ENCODE results near the gene NDUFAF3. TPM values are rescaled to one million over a fixed set of nuclear protein-coding genes. Genes with fewer than 3 reads are reported as not detected.

NDUFAF3 gene
- total and polyA plus RNA-seq, 2 donors from 2014 or later = 106 to 190 TPM

DNA sequence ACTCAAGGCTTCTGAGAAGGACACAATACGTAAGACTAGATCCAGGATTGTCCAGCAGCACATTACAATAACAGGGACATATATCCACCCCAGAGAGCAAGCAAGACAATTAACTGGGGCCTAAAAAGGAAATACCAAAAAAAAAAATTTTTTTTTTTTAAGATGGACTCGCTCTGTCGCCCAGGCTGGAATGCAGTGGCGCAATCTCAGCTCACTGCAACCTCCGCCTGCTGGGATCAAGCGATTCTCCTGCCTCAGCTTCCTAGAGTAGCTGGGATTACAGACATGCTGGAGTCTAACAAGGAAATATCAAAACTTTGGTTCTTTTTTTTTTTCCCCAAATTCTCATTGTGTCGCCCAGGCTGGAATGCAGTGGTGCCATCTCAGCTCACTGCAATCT is 36.1 kb downstream of the NDUFAF3 start:
- TF ChIP-seq, protein P1, sequence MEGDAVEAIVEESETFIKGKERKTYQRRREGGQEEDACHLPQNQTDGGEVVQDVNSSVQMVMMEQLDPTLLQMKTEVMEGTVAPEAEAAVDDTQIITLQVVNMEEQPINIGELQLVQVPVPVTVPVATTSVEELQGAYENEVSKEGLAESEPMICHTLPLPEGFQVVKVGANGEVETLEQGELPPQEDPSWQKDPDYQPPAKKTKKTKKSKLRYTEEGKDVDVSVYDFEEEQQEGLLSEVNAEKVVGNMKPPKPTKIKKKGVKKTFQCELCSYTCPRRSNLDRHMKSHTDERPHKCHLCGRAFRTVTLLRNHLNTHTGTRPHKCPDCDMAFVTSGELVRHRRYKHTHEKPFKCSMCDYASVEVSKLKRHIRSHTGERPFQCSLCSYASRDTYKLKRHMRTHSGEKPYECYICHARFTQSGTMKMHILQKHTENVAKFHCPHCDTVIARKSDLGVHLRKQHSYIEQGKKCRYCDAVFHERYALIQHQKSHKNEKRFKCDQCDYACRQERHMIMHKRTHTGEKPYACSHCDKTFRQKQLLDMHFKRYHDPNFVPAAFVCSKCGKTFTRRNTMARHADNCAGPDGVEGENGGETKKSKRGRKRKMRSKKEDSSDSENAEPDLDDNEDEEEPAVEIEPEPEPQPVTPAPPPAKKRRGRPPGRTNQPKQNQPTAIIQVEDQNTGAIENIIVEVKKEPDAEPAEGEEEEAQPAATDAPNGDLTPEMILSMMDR (IDR thresholded peaks at IDR 0.05; ENCODE audit: borderline replicate concordance, extremely low read depth, insufficient read depth) = no peak
- H3K27ac ChIP-seq (ENCODE audit: low read depth in 2 of 2, low read length in 2 of 2) = no peak overlapping the region
- no peak overlapping the region for H3K9ac ChIP-seq (ENCODE audit: low read length in 3 of 3)
- no peak overlapping the region for H3K4me3 ChIP-seq (ENCODE audit: low read length in 3 of 3)
- H3K9me3 ChIP-seq (ENCODE audit: control insufficient read depth in 2 of 3, insufficient read depth in 1 of 3, low read length in 3 of 3) = no peaks in the 10 kb centered on the region
- no peaks in the 10 kb centered on the region for H3K27me3 ChIP-seq (ENCODE audit: control insufficient read depth, insufficient read depth, low read length)
- DNase-seq (no peak), FAIRE-seq (no peak)
- H3K36me3 ChIP-seq (ENCODE audit: control insufficient read depth in 2 of 3, insufficient read depth in 3 of 3, low read length in 3 of 3) = peaks cover 7 to 30% (median 20%) of the 10 kb centered on the region in 3 donors
- intact Hi-C loops (cut with DNase I) = no loop called here
- no peaks in the 10 kb centered on the region for H3K4me1 ChIP-seq (ENCODE audit: control insufficient read depth in 2 of 3, insufficient read depth in 2 of 3, low read depth in 1 of 3, low read length in 3 of 3)

Small RNAs within 50 kb of the gene (microRNA-seq; reads per million reads assigned to microRNA genes)
- gene MIR191 (8,414 reads per million, percentile 94 among the genes with 10 or more reads in this experiment), gene MIR425 (1,112 reads per million, percentile 80 among the genes with 10 or more reads in this experiment)

Other genes with a start within 250 kb of the NDUFAF3 start
- 49.9 TPM for gene PRKAR2A, start 174.2 kb upstream of the NDUFAF3 start, total RNA-seq
- gene PRKAR2A, start 174.2 kb upstream of the NDUFAF3 start, polyA plus RNA-seq (ENCODE audit: insufficient read depth, low read depth, low replicate concordance) = 10.4 TPM
- 9.9 TPM for gene SLC25A20, start 123.2 kb upstream of the NDUFAF3 start, total RNA-seq
- gene SLC25A20, start 123.2 kb upstream of the NDUFAF3 start, polyA plus RNA-seq (ENCODE audit: insufficient read depth, low read depth, low replicate concordance) = 59.2 TPM
- 75.7 TPM for gene ARIH2, start 103.3 kb upstream of the NDUFAF3 start, total RNA-seq
- gene ARIH2, start 103.3 kb upstream of the NDUFAF3 start, polyA plus RNA-seq (ENCODE audit: insufficient read depth, low read depth, low replicate concordance) = 30.4 TPM
- 63.7 TPM for gene P4HTM, start 31.9 kb upstream of the NDUFAF3 start, total RNA-seq
- 72.6 TPM for gene P4HTM, start 31.9 kb upstream of the NDUFAF3 start, polyA plus RNA-seq (ENCODE audit: insufficient read depth, low read depth, low replicate concordance)
- gene WDR6, start 14.7 kb upstream of the NDUFAF3 start, total RNA-seq = 158 TPM
- gene WDR6, start 14.7 kb upstream of the NDUFAF3 start, polyA plus RNA-seq (ENCODE audit: insufficient read depth, low read depth, low replicate concordance) = 105 TPM
- 46.8 TPM for gene DALRD3, start 3.5 kb upstream of the NDUFAF3 start, total RNA-seq
- gene DALRD3, start 3.5 kb upstream of the NDUFAF3 start, polyA plus RNA-seq (ENCODE audit: insufficient read depth, low read depth, low replicate concordance) = 41.6 TPM
- gene IMPDH2, start 7.3 kb downstream of the NDUFAF3 start, total RNA-seq = 132 TPM
- gene IMPDH2, start 7.3 kb downstream of the NDUFAF3 start, polyA plus RNA-seq (ENCODE audit: insufficient read depth, low read depth, low replicate concordance) = 99.9 TPM
- gene QRICH1, start 72.0 kb downstream of the NDUFAF3 start, total RNA-seq = 92.1 TPM
- 23.0 TPM for gene QRICH1, start 72.0 kb downstream of the NDUFAF3 start, polyA plus RNA-seq (ENCODE audit: insufficient read depth, low read depth, low replicate concordance)
- gene QARS1, start 82.6 kb downstream of the NDUFAF3 start, total RNA-seq = 231 TPM
- 209 TPM for gene QARS1, start 82.6 kb downstream of the NDUFAF3 start, polyA plus RNA-seq (ENCODE audit: insufficient read depth, low read depth, low replicate concordance)
- gene USP19, start 98.7 kb downstream of the NDUFAF3 start, total RNA-seq = 67.2 TPM
- gene USP19, start 98.7 kb downstream of the NDUFAF3 start, polyA plus RNA-seq (ENCODE audit: insufficient read depth, low read depth, low replicate concordance) = 29.3 TPM
- 444 TPM for gene LAMB2, start 110.9 kb downstream of the NDUFAF3 start, total RNA-seq
- gene LAMB2, start 110.9 kb downstream of the NDUFAF3 start, polyA plus RNA-seq (ENCODE audit: insufficient read depth, low read depth, low replicate concordance) = 460 TPM
- gene CCDC71, start 144.2 kb downstream of the NDUFAF3 start, total RNA-seq = 27.6 TPM
- gene CCDC71, start 144.2 kb downstream of the NDUFAF3 start, polyA plus RNA-seq (ENCODE audit: insufficient read depth, low read depth, low replicate concordance) = 21.0 TPM
- gene KLHDC8B, start 149.5 kb downstream of the NDUFAF3 start, total RNA-seq = 23.4 TPM
- 36.5 TPM for gene KLHDC8B, start 149.5 kb downstream of the NDUFAF3 start, polyA plus RNA-seq (ENCODE audit: insufficient read depth, low read depth, low replicate concordance)